ENCODE results near the gene NEU2.

NEU2 gene

DNA sequence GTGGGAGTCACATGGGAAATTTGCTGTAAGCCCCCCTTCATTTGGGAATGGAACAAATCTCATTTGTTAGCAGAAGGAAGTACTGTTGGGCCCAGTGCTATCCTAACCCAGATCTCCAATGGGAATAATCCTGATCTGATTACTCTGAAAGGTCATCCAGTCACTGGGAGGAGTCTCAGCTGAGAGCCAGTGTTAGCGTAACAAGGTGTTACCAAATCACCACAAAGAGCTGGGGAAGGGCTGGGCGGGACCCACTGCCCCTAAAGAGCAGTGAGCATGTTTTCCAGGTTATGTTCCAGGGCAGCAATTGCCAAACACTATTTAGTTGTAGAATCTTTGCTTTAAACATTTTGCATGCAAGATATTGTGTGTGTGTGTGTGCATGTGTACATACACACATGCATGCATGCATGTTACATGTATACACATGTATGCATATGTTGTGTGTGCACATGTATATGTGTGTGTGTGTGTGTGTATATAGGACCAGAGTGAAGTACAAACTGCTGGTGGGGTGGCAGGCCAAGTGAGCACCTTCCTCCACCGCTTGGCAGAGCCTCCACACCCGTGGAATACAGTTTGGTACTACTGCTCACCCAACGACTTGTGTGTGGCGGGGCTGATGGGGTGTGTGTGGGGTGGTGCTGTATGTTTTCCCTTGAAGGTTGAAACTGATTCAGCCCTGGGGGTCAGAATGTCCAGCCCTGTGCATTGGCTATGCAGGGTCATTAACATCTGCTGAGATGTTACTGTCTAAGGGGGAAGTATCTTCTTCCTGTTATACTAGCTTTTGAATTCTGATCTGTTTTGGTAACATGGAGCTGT, 42.9 kb downstream of the NEU2 start:
- no peak overlapping the region for H3K27ac ChIP-seq (ENCODE audit: extremely low read depth, low read depth, low read length)

DNA sequence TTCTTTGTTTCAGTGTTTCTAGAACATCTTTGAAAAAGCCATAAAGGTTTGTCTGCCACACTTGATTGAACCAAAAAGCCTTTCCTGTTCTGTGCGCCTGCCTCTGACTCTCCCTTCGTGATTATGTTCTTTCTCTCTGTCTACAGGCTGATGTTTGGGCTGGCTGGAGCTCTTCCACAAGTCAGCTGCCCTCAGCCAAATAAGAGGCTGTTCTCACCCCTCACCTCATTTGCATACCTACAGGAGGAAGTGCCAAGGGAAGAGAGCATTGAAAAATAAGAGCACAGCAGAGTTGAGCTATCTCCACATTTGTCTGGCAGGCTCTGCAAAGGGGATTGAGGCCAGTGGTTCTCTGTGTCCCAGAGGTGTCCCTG, 43.5 kb downstream of the NEU2 start:
- no peaks in the 10 kb centered on the region for H3K4me1 ChIP-seq (ENCODE audit: control insufficient read depth, insufficient read depth, low read length)
- ChIA-PET CTCF (interaction anchor here (1.0 to 1.2 kb wide), 2 partner anchors 21 to 22 kb away, joined by 3 to 6 read pairs; no protein-coding TSS in a partner anchor), POLR2A (no interaction called here)
- no peaks in the 10 kb centered on the region for H3K36me3 ChIP-seq (ENCODE audit: control insufficient read depth in 2 of 2, insufficient read depth in 1 of 2, low read length in 2 of 2)
- TF ChIP-seq, protein P1, sequence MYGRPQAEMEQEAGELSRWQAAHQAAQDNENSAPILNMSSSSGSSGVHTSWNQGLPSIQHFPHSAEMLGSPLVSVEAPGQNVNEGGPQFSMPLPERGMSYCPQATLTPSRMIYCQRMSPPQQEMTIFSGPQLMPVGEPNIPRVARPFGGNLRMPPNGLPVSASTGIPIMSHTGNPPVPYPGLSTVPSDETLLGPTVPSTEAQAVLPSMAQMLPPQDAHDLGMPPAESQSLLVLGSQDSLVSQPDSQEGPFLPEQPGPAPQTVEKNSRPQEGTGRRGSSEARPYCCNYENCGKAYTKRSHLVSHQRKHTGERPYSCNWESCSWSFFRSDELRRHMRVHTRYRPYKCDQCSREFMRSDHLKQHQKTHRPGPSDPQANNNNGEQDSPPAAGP (tag by site-specific recombination; IDR thresholded peaks at IDR 0.05) = no peak
- TF ChIP-seq ZNF341 (tag by site-specific recombination; IDR thresholded peaks at IDR 0.05; ENCODE audit: low read depth) = peak; percentile 34; the same call in 1 of the 2 replicates
- H3K4me3 ChIP-seq (ENCODE audit: low read depth, low read length) = no peak overlapping the region
- no peak overlapping the region for H3K27ac ChIP-seq (ENCODE audit: extremely low read depth, low read depth, low read length)
- no peaks in the 10 kb centered on the region for H3K9me3 ChIP-seq (ENCODE audit: control insufficient read depth, insufficient read depth, low read depth, low read length)

More for the DNA sequence above, 42.9 kb downstream of the NEU2 start:
- Histone ChIP-seq H3K9me3 (ENCODE audit: control insufficient read depth, insufficient read depth, low read depth, low read length) (no peaks in the 10 kb centered on the region), H3K4me1 (ENCODE audit: control insufficient read depth, insufficient read depth, low read length) (no peaks in the 10 kb centered on the region), H3K36me3 (ENCODE audit: control insufficient read depth in 2 of 2, insufficient read depth in 1 of 2, low read length in 2 of 2) (no peaks in the 10 kb centered on the region), H3K4me3 (ENCODE audit: low read depth, low read length) (no peak overlapping the region)
- CTCF ChIA-PET = interaction anchor here (1.0 to 2.1 kb wide), 3 partner anchors 21 to 22 kb away, joined by 3 to 19 read pairs (median 6); no protein-coding TSS in a partner anchor
- TF ChIP-seq ZNF555 (tag by site-specific recombination; conservative IDR thresholded peaks at IDR 0.05) = no peak
- no peak for TF ChIP-seq ZNF670 (tag by site-specific recombination; IDR thresholded peaks at IDR 0.05; ENCODE audit: low read depth)
- TF ChIP-seq, protein P2, sequence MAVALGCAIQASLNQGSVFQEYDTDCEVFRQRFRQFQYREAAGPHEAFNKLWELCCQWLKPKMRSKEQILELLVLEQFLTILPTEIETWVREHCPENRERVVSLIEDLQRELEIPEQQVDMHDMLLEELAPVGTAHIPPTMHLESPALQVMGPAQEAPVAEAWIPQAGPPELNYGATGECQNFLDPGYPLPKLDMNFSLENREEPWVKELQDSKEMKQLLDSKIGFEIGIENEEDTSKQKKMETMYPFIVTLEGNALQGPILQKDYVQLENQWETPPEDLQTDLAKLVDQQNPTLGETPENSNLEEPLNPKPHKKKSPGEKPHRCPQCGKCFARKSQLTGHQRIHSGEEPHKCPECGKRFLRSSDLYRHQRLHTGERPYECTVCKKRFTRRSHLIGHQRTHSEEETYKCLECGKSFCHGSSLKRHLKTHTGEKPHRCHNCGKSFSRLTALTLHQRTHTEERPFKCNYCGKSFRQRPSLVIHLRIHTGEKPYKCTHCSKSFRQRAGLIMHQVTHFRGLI (tag by site-specific recombination; IDR thresholded peaks at IDR 0.05) = no peak
- TF ChIP-seq ZNF155 (tag by site-specific recombination; IDR thresholded peaks at IDR 0.05) = no peak
- no peak for TF ChIP-seq ZNF596 (tag by site-specific recombination; IDR thresholded peaks at IDR 0.05)
- TF ChIP-seq, protein P3, sequence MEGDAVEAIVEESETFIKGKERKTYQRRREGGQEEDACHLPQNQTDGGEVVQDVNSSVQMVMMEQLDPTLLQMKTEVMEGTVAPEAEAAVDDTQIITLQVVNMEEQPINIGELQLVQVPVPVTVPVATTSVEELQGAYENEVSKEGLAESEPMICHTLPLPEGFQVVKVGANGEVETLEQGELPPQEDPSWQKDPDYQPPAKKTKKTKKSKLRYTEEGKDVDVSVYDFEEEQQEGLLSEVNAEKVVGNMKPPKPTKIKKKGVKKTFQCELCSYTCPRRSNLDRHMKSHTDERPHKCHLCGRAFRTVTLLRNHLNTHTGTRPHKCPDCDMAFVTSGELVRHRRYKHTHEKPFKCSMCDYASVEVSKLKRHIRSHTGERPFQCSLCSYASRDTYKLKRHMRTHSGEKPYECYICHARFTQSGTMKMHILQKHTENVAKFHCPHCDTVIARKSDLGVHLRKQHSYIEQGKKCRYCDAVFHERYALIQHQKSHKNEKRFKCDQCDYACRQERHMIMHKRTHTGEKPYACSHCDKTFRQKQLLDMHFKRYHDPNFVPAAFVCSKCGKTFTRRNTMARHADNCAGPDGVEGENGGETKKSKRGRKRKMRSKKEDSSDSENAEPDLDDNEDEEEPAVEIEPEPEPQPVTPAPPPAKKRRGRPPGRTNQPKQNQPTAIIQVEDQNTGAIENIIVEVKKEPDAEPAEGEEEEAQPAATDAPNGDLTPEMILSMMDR (tag by site-specific recombination; IDR thresholded peaks at IDR 0.05) = no peak
- TF ChIP-seq ZFP69B (tag by site-specific recombination; IDR thresholded peaks at IDR 0.05) = no peak
- TF ChIP-seq ZNF701 (tag by site-specific recombination; IDR thresholded peaks at IDR 0.05) = no peak
- TF ChIP-seq ZNF221 (tag by site-specific recombination; IDR thresholded peaks at IDR 0.05; ENCODE audit: borderline replicate concordance) = no peak
- TF ChIP-seq, protein P4, sequence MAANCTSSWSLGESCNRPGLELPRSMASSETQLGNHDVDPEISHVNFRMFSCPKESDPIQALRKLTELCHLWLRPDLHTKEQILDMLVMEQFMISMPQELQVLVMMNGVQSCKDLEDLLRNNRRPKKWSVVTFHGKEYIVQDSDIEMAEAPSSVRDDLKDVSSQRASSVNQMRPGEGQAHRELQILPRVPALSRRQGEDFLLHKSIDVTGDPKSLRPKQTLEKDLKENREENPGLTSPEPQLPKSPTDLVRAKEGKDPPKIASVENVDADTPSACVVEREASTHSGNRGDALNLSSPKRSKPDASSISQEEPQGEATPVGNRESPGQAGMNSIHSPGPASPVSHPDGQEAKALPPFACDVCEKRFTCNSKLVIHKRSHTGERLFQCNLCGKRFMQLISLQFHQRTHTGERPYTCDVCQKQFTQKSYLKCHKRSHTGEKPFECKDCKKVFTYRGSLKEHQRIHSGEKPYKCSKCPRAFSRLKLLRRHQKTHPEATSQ (tag by site-specific recombination; IDR thresholded peaks at IDR 0.05) = no peak
- POLR2A ChIA-PET = no interaction called here

- CTCF ChIA-PET = interaction anchor here (1.0 kb wide), 1 partner anchor 20 kb away, joined by 3 read pairs; no protein-coding TSS in a partner anchor
- POLR2A ChIA-PET = no interaction called here
- no peaks in the 10 kb centered on the region for H3K36me3 ChIP-seq (ENCODE audit: control insufficient read depth in 2 of 2, insufficient read depth in 1 of 2, low read length in 2 of 2)
- no peak overlapping the region for H3K4me3 ChIP-seq (ENCODE audit: low read depth, low read length)
- H3K27ac ChIP-seq (ENCODE audit: extremely low read depth, low read depth, low read length) = no peak overlapping the region
- H3K4me1 ChIP-seq (ENCODE audit: control insufficient read depth, insufficient read depth, low read length) = no peaks in the 10 kb centered on the region
- no peaks in the 10 kb centered on the region for H3K9me3 ChIP-seq (ENCODE audit: control insufficient read depth, insufficient read depth, low read depth, low read length)
- TF ChIP-seq ZIC2 (tag by site-specific recombination; IDR thresholded peaks at IDR 0.05) (no peak), ZSCAN30 (tag by site-specific recombination; IDR thresholded peaks at IDR 0.05) (no peak), KLF9 (tag by site-specific recombination; IDR thresholded peaks at IDR 0.05; ENCODE audit: low read depth) (no peak), KLF10 (tag by site-specific recombination; IDR thresholded peaks at IDR 0.05) (no peak), ZSCAN18 (tag by site-specific recombination; IDR thresholded peaks at IDR 0.05) (no peak), ZNF175 (tag by site-specific recombination; IDR thresholded peaks at IDR 0.05) (no peak)
- TF ChIP-seq, protein P5, sequence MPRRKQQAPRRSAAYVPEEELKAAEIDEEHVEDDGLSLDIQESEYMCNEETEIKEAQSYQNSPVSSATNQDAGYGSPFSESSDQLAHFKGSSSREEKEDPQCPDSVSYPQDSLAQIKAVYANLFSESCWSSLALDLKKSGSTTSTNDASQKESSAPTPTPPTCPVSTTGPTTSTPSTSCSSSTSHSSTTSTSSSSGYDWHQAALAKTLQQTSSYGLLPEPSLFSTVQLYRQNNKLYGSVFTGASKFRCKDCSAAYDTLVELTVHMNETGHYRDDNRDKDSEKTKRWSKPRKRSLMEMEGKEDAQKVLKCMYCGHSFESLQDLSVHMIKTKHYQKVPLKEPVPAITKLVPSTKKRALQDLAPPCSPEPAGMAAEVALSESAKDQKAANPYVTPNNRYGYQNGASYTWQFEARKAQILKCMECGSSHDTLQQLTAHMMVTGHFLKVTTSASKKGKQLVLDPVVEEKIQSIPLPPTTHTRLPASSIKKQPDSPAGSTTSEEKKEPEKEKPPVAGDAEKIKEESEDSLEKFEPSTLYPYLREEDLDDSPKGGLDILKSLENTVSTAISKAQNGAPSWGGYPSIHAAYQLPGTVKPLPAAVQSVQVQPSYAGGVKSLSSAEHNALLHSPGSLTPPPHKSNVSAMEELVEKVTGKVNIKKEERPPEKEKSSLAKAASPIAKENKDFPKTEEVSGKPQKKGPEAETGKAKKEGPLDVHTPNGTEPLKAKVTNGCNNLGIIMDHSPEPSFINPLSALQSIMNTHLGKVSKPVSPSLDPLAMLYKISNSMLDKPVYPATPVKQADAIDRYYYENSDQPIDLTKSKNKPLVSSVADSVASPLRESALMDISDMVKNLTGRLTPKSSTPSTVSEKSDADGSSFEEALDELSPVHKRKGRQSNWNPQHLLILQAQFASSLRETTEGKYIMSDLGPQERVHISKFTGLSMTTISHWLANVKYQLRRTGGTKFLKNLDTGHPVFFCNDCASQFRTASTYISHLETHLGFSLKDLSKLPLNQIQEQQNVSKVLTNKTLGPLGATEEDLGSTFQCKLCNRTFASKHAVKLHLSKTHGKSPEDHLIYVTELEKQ (tag by site-specific recombination; IDR thresholded peaks at IDR 0.05; ENCODE audit: borderline replicate concordance) = no peak
Measured at GRCh38 chr2:233076749-233077148, 44.3 kb downstream of the NEU2 start.
